ENCODE measurements around the gene PRIMPOL.
"Not testable (repeated sequence)": the region's sequence is repeated elsewhere in the genome, so short reads cannot be mapped to it uniquely, and the experiment has no call there.

The PRIMPOL gene

DNA sequence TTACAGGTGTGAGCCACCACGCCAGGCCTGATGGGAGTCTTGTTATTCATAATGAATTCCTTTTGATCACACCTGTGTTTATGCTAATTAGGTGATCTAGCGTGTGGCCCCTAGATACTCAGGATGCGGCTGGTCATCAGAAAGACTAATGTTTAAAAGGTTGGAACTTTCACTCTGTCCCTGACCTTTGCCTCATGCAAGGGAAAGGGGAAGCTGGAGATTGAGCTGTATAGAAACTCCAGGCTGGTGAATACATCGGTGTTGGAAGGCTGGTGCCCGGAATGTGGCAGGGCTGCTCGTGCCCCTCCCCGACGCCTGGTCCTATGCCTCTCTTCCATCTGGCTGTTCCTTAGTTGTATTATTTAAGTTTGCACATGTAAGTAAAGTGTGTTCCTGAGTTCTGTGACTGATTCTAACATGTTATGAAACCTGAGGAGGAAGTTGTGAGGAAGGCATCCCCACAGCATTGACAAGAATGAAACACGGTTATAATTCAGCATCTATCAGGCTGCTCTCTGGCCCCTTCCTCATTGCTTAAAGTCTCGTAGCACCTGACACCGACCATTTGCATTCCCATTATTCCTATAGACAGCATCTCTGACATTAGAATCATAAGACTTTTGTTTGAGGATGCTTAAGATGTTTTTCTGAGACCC lies 29.2 kb upstream of the PRIMPOL start:
- Histone ChIP-seq H3K36me3 (ENCODE audit: insufficient read depth, low read length) (no peaks in the 10 kb centered on the region), H3K4me1 (ENCODE audit: insufficient read depth, low read length) (peaks cover 13% of the 10 kb centered on the region), H3K27ac (ENCODE audit: low read depth, low read length) (no peak overlapping the region), H3K9me3 (ENCODE audit: insufficient read depth, low read depth, low read length) (peaks cover 7% of the 10 kb centered on the region), H3K4me3 (ENCODE audit: low read length) (no peak overlapping the region), H3K27me3 (ENCODE audit: insufficient read depth, low read length) (no peaks in the 10 kb centered on the region), H3K9ac (ENCODE audit: low read depth, low read length) (no peak overlapping the region)
- WGBS: 93% methylated on average over 11 of the region's 11 CpGs

DNA sequence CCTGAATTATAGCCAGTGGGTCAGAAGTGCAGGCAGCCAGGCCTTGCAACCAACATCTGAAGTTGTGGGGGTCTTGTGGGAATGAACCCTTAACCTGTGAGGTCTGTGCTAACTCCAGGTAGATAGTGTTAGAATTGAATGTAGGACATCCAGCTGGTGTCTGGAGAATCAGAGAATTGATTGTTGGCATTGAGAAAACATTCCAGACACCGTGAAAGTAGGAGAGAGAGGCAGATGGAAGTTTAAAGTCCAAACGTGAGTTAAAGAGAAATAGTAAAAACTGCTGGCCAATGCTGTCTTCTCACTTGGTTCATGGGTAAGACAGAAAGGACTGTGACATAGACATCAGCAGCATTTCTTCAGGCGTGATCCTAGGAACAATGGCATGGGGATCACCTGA lies 28.0 kb upstream of the PRIMPOL start:
- Histone ChIP-seq H3K27ac (ENCODE audit: low read depth, low read length) (no peak overlapping the region), H3K4me3 (ENCODE audit: low read length) (no peak overlapping the region), H3K4me1 (ENCODE audit: insufficient read depth, low read length) (peaks cover 20% of the 10 kb centered on the region), H3K9me3 (ENCODE audit: insufficient read depth, low read depth, low read length) (no peaks in the 10 kb centered on the region), H3K36me3 (ENCODE audit: insufficient read depth, low read length) (peaks cover 3% of the 10 kb centered on the region), H3K9ac (ENCODE audit: low read depth, low read length) (no peak overlapping the region), H3K27me3 (ENCODE audit: insufficient read depth, low read length) (no peaks in the 10 kb centered on the region)
- 88% methylated on average over 3 of the region's 3 CpGs for WGBS

DNA sequence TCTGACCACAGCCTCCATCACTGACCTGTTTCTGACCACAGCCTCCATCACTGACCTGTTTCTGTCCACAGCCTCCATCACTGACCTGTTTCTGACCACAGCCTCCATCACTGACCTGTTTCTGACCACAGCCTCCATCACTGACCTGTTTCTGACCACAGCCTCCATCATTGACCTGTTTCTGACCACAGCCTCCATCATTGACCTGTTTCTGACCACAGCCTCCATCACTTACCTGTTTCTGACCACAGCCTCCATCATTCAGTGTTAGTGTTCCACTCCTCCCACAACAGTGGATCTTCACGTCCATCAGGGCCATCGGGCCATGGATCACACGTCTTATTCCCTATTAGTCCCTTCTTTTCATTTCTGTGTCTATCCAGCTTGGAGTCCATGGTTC lies 25.0 kb upstream of the PRIMPOL start:
- Histone ChIP-seq H3K4me1 (ENCODE audit: insufficient read depth, low read length) (peaks cover 18% of the 10 kb centered on the region), H3K36me3 (ENCODE audit: insufficient read depth, low read length) (peaks cover 32% of the 10 kb centered on the region)
- not testable (repeated sequence) for H3K9ac ChIP-seq (ENCODE audit: low read depth, low read length); H3K9me3 ChIP-seq (ENCODE audit: insufficient read depth, low read depth, low read length); H3K27me3 ChIP-seq (ENCODE audit: insufficient read depth, low read length); H3K4me3 ChIP-seq (ENCODE audit: low read length); H3K27ac ChIP-seq (ENCODE audit: low read depth, low read length)
- WGBS: 96% methylated on average over 3 of the region's 3 CpGs

DNA sequence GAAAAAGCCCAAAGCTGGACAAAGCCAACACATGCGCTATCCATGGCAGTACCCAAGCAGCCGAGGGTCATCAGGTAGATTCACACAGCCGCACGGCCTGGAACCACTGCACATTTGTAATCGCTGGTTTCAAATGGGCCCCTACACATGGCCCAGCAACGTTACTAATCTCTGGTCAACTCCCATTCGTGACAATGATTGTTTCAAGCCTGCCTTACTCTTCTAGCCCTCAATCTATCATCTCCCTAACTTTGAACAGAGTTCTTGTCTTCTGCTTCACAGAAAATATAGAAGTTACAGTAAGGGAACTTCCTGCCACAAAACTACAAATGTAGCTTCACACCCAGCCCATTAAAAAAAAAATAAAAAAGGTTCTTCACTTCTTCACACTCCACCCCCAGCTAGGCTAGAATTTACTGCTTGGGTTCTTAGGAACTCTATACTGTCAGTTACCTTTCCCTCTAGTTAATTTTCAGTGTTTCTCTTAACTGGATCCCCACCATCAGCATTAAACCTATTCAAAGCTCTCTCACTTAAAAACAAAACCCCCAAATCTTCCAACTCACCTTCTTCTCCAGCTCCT lies 24.5 kb upstream of the PRIMPOL start:
- peaks cover 38% of the 10 kb centered on the region for H3K36me3 ChIP-seq (ENCODE audit: insufficient read depth, low read length)
- H3K4me3 ChIP-seq (ENCODE audit: low read length): no peak overlapping the region
- 96% methylated on average over 7 of the region's 7 CpGs for WGBS
- peak overlapping the region; percentile 66 for H3K27ac ChIP-seq (ENCODE audit: low read depth, low read length)
- no peaks in the 10 kb centered on the region for H3K9me3 ChIP-seq (ENCODE audit: insufficient read depth, low read depth, low read length)
- no peaks in the 10 kb centered on the region for H3K27me3 ChIP-seq (ENCODE audit: insufficient read depth, low read length)
- peaks cover 18% of the 10 kb centered on the region for H3K4me1 ChIP-seq (ENCODE audit: insufficient read depth, low read length)
- H3K9ac ChIP-seq (ENCODE audit: low read depth, low read length): no peak overlapping the region

DNA sequence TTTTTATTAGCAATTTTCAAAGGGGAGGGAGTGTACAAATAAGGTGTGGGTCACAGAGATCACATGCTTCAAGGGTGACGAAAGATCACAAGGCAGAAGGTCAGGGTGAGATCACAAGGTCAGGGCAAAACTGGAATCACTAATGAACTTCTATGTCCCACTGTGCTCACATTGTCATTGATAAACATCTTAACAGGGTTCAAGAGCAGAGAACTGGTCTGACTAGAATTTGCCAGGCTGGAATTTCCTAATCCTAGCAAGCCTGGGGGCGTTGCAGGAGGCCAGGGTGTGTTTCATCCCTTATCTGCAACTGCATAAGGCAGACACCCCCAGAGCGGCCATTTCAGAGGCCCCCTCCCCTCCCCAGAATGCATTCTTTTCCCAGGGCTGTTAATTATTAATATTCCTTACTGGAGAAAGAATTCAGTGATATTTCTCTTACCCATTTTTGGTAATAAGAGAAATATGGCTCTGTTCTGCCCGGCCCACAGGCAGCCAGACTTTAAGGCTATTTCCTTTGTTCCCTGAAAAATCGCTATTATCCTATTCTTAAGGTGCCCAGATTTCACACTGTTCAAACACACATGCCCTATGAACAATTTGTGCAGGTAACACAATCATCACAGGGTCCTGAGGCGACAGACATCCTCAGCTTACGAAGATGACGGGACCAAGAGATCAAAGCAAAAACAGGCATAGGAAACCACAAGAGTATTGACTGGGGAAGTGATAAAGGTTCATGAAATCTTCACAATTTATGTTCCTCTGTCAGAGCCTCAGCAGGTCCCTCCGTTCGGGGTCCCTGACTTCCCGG lies 23.5 kb upstream of the PRIMPOL start:
- WGBS: 80% methylated on average over 11 of the region's 11 CpGs
- not testable (repeated sequence) for H3K9ac ChIP-seq (ENCODE audit: low read depth, low read length); H3K27me3 ChIP-seq (ENCODE audit: insufficient read depth, low read length); H3K4me3 ChIP-seq (ENCODE audit: low read length); H3K9me3 ChIP-seq (ENCODE audit: insufficient read depth, low read depth, low read length)
- peaks cover 47% of the 10 kb centered on the region for H3K36me3 ChIP-seq (ENCODE audit: insufficient read depth, low read length)
- peak overlapping the region; percentile 76; the same call in 1 of the 2 replicates for H3K27ac ChIP-seq (ENCODE audit: low read depth, low read length)
- H3K4me1 ChIP-seq (ENCODE audit: insufficient read depth, low read length): peaks cover 18% of the 10 kb centered on the region

DNA sequence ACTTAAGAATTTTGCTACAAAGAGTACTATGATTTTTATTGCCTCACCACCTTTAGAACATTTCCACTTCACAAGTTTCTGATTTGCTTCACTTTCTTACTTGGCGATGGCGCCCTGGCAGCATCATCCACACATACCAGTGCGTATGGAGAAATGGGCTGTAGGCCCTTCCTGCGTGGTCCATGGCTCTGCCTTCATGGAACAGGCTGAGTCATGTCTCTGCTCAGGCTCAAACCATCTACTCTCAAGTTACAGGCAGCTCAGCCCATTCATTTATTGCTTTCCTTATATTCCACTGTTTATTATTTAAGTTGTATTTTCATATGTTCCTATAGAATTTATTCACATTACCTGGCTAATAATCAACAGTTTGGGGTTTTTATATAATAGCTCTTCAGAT lies 21.4 kb upstream of the PRIMPOL start:
- Histone ChIP-seq H3K36me3 (ENCODE audit: insufficient read depth, low read length) (peaks cover 66% of the 10 kb centered on the region), H3K27ac (ENCODE audit: low read depth, low read length) (no peak overlapping the region), H3K9ac (ENCODE audit: low read depth, low read length) (no peak overlapping the region), H3K4me1 (ENCODE audit: insufficient read depth, low read length) (peaks cover 18% of the 10 kb centered on the region), H3K4me3 (ENCODE audit: low read length) (no peak overlapping the region), H3K27me3 (ENCODE audit: insufficient read depth, low read length) (no peaks in the 10 kb centered on the region), H3K9me3 (ENCODE audit: insufficient read depth, low read depth, low read length) (no peaks in the 10 kb centered on the region)
- 96% methylated on average over 4 of the region's 4 CpGs for WGBS

DNA sequence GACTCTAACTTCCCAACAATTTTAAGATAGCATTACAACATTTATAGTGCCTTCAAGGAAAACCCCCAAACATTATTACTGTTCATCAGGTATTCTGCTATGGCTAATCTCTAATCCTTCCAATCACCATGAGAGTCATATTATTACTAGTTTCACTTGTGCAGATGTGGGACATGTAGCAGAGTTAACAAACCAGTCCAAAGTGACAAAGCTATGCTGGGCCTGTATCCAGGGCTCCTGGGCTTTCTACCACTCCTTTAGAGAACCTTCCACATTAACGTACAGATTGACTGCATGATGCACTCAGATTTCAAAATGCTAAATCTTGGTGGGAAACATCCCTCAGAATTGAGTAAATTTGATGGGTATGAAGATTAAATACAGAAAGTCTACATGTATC lies 16.7 kb upstream of the PRIMPOL start:
- Histone ChIP-seq H3K9ac (ENCODE audit: low read depth, low read length) (no peak overlapping the region), H3K27me3 (ENCODE audit: insufficient read depth, low read length) (no peaks in the 10 kb centered on the region), H3K9me3 (ENCODE audit: insufficient read depth, low read depth, low read length) (no peaks in the 10 kb centered on the region), H3K4me1 (ENCODE audit: insufficient read depth, low read length) (no peaks in the 10 kb centered on the region), H3K4me3 (ENCODE audit: low read length) (no peak overlapping the region), H3K36me3 (ENCODE audit: insufficient read depth, low read length) (peaks cover 98% of the 10 kb centered on the region), H3K27ac (ENCODE audit: low read depth, low read length) (no peak overlapping the region)
- WGBS: 95% methylated on average over 1 of the region's 1 CpG

DNA sequence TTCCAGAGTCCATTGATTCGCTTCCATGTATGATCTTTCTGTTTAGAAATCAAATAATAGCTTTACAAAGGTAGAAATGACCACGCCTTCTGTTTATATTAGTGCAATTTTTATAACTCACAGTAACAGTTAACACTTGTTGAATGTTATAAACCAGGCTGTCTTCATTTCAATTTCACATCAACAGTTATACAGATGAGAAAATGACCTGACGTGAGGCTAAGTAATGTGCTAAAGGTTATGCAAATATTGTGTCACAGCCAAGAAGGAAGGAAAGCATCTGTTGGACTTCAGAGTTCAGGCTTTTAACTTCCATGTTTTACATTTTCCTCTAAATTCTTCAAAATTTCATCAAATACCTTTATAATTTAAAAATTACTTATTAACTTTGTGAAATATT lies 14.2 kb upstream of the PRIMPOL start:
- no peak overlapping the region for H3K9ac ChIP-seq (ENCODE audit: low read depth, low read length)
- WGBS: 87% methylated on average over 3 of the region's 3 CpGs
- no peaks in the 10 kb centered on the region for H3K27me3 ChIP-seq (ENCODE audit: insufficient read depth, low read length)
- H3K36me3 ChIP-seq (ENCODE audit: insufficient read depth, low read length): peaks cover 92% of the 10 kb centered on the region
- H3K9me3 ChIP-seq (ENCODE audit: insufficient read depth, low read depth, low read length): no peaks in the 10 kb centered on the region
- H3K4me1 ChIP-seq (ENCODE audit: insufficient read depth, low read length): no peaks in the 10 kb centered on the region
- no peak overlapping the region for H3K4me3 ChIP-seq (ENCODE audit: low read length)
- no peak overlapping the region for H3K27ac ChIP-seq (ENCODE audit: low read depth, low read length)

DNA sequence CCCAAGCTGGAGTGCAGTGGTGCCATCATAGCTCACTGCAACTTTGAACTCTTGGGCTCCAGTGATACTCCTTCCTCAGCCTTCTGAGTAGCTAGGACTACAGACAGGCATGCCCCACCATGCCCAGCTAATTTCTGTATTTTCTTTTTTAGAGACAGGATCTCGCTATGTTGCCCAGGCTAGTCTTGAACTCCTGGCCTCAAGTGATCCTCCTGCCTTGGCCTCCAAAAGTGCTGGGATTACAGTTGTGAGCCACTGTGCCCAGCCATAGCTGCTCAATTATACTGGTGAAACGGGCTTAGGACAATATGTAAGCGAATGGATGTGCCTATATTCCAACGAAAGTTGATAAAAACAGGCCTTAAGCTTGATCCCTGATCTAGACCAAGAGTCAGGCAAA lies 13.4 kb upstream of the PRIMPOL start:
- WGBS: 93% methylated on average over 4 of the region's 4 CpGs
- Histone ChIP-seq H3K9me3 (ENCODE audit: insufficient read depth, low read depth, low read length) (no peaks in the 10 kb centered on the region), H3K27me3 (ENCODE audit: insufficient read depth, low read length) (no peaks in the 10 kb centered on the region), H3K4me3 (ENCODE audit: low read length) (no peak overlapping the region), H3K36me3 (ENCODE audit: insufficient read depth, low read length) (peaks cover 85% of the 10 kb centered on the region), H3K9ac (ENCODE audit: low read depth, low read length) (no peak overlapping the region), H3K4me1 (ENCODE audit: insufficient read depth, low read length) (no peaks in the 10 kb centered on the region), H3K27ac (ENCODE audit: low read depth, low read length) (no peak overlapping the region)

DNA sequence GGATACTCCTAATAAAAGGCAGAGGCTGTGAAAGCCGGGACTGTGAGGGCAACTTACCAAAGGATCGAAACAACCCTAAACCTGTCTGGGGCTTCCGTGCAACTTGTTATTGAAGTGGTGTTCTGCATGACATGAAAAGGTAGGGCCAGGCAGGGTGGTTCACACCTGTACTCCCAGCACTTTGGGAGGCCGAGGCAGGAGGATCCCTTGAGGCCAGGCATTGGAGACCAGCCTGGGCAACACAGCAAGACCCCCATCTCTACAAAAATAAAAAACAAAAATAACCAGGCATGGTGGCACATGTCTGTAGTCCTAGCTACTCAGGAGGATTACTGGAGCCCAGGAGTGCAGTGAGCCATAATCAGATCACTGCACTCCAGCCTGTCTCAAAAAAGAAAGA lies 12.6 kb upstream of the PRIMPOL start:
- Histone ChIP-seq H3K9me3 (ENCODE audit: insufficient read depth, low read depth, low read length) (no peaks in the 10 kb centered on the region), H3K36me3 (ENCODE audit: insufficient read depth, low read length) (peaks cover 79% of the 10 kb centered on the region), H3K4me3 (ENCODE audit: low read length) (no peak overlapping the region), H3K27ac (ENCODE audit: low read depth, low read length) (no peak overlapping the region), H3K9ac (ENCODE audit: low read depth, low read length) (no peak overlapping the region), H3K27me3 (ENCODE audit: insufficient read depth, low read length) (no peaks in the 10 kb centered on the region), H3K4me1 (ENCODE audit: insufficient read depth, low read length) (no peaks in the 10 kb centered on the region)
- WGBS: 72% methylated on average over 4 of the region's 4 CpGs

DNA sequence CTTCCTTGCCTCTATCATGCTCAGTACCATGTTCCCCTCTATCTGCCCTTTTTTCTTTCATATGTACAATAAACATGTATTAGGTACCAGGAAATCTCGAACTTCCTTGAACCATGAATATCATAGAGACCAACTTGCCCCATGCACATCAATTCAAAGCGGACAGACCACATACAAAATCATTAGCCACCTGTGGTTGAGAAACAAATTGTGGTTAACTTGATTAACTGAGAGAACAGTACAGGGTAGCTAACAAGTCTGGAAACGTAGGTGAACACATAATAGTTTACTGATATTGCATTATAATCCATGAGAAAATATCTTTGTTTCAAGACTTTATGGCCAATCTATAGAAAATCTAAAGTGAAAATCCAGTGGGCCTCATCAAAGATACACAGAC lies 8.5 kb upstream of the PRIMPOL start:
- 82% methylated on average over 1 of the region's 3 CpGs for WGBS
- Histone ChIP-seq H3K4me1 (ENCODE audit: insufficient read depth, low read length) (peaks cover 28% of the 10 kb centered on the region), H3K9me3 (ENCODE audit: insufficient read depth, low read depth, low read length) (no peaks in the 10 kb centered on the region), H3K4me3 (ENCODE audit: low read length) (no peak overlapping the region), H3K36me3 (ENCODE audit: insufficient read depth, low read length) (peaks cover 51% of the 10 kb centered on the region), H3K9ac (ENCODE audit: low read depth, low read length) (no peak overlapping the region), H3K27me3 (ENCODE audit: insufficient read depth, low read length) (no peaks in the 10 kb centered on the region), H3K27ac (ENCODE audit: low read depth, low read length) (no peak overlapping the region)
